Hematopoietic multipotent progenitor cell treated with erythropoietin and hydrocortisone succinate and interleukin-3 and kit ligand, for 17 days (in vitro differentiated cells): ENCODE measurements around the gene CERK.

ENCODE experiments used
- DNase-seq: peaks from one replicate; pipeline ENCODE4 v3.0.0-alpha.2; 2015; ENCODE audit warnings: low spot score

CERK gene

DNA sequence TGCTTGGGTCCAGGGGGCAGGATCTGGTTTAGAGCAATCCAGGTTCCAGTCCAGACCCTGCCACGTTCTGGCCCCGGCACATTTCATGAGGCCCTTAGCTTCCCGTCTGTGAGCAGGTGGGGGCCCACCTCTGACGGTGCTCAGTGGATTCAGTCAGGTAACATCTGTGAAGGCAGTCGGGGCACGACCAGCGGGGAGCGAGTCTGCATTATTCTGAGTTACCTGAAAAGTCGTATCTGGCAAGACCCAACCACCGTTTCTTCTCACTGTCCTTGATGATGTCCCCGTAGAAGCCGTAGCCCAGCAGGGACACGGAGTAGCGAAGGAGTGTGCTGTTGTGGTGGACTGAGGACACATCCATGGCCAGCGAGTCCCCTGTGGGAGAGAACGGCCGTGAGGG lies 39.0 kb downstream of the CERK start:
- no peak for DNase-seq

DNA sequence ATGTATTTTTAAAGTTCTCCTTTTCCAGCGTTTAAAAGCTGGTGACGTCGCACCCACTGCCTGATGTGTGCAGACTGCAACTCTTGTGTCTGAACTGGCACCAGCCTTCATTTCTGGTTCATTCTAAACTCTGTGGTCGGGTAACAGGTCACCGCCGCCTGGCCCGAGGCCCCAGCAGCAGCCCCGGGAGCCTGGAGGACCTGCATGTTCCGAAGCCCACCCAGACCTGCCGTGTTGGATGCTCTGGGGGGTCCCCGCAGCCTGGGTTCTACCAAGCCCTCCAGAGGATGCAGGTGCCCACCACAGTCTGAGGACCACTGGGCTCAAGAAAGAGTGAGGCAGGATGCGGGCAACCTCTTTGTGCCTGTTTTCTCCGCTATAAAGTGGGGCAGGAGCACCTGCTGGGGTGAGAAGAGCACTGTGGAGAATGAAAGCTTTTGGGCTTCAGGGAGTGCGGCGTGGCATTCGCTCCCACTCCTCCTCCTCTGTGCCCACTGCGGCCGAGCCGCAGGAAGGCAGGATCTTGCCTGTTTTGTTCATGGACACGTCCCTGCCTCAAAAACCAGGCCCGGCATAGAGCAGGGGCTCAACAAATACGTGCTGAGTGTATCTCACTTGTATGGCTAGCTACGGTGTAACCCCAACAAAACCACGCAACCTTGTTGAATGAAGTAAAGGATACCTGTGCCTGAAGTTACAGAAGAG lies 40.1 kb downstream of the CERK start:
- no peak for DNase-seq

DNA sequence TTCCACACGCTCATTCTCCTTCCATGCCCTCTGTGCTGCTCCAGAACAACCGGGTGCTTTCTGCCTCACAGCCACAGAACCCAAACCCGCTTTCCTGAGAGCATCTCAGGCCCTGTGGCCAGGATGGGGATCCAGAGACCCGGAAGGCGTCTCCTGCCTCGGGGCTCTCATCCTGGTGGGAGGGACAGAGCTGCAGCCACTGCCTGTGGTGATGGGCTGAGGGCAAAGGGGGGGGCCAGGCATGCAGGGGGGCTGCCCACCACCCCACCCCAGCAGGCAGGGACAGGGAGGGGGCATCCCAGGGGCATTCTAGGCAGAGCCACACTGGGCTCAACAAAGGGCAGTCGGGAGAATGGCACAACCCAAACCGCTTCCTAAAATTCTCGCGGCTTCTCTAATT lies 41.4 kb downstream of the CERK start:
- no peak for DNase-seq

DNA sequence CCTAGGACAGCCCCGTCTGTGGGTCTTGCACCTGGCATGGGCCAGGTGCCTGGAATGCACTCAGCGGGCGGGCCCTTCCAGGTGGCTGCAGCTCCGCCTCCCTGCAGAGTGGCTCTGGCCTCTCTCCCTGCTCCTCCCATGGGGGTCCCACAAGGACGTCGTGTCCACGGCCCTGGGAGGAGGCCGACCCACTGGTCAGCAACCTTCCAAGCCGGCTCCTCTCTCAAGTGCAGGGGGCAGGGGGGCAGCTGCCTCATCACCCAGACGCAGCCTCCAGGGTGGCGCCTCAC lies 41.9 kb downstream of the CERK start:
- no peak for DNase-seq

DNA sequence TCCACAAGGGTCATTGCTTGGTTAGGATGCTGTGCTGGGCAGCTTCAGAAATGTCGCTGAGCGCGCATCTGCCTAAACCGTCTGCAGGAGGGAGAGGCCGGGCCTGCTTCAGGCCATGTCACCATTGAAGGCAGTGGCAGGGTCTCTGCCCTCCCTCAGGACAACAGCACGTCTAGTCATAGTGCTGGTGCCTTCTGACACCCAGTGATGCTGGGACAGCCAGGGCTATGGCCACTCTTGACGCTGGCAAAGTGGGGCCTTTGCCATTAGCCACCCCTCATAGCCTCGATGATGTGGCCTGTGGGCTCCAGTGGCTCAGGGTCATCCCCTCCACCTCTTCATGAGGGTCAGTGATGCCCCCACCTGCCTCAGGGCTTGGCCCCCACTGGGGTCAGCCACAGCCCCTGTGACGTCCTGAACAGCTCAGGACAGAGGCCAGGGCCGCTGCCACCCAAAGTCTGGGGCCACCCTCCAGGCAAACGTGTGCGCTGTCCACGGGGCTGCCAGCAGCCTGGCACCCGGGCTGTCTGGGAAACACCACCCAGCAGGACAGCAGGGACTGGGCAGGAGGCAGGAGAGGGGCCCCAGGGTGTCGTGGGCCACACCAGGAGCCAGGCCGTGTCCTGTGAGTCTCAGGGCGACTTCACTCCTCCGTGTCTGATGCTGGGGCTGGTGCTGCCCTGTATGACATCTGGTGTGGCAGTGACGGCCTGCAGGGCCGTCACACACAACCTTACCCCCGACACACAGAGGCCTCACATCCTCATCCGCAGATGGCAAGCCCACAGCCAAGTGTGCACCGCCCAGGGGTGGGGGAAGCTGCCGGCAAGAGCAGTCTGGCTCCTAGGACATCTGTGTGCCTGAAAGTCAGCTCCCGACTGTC lies 42.5 kb downstream of the CERK start:
- no peak for DNase-seq

DNA sequence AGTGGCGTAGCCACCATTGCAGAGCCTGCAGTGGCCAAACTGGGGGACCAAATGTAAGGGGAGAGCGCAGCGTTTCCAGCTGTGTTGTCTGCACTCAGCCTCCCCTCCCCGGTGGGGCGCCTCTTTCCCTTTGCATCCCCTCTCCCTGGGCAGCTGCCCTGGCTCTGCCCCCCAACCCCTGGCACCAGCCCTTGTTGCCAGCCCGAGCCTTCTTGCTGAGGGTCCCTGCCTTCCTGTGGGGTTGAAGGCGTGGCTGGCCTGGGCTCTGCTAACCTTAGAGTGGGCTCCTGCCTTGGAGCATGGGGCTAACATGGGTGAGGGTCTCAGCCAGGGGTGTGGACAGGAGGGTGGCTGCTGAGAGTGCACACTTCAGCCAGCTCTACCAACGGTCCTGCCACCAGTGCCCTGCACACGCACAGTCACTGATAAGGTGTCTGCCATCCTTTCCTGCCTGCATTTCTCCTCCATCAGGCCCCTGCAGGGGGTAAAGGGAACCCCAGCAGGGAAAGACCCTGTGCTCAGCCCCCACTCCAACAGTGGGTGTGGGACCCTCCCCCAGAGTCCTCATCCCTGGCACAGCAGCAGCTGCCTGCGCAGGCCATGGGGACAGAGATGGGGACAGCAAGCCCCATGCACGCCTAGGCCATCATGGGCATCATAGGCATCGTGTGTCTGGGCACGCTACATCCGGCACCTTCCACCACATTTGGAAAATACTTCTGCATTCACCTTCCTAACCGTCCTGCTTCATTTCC lies 43.5 kb downstream of the CERK start:
- DNase-seq: no peak

DNA sequence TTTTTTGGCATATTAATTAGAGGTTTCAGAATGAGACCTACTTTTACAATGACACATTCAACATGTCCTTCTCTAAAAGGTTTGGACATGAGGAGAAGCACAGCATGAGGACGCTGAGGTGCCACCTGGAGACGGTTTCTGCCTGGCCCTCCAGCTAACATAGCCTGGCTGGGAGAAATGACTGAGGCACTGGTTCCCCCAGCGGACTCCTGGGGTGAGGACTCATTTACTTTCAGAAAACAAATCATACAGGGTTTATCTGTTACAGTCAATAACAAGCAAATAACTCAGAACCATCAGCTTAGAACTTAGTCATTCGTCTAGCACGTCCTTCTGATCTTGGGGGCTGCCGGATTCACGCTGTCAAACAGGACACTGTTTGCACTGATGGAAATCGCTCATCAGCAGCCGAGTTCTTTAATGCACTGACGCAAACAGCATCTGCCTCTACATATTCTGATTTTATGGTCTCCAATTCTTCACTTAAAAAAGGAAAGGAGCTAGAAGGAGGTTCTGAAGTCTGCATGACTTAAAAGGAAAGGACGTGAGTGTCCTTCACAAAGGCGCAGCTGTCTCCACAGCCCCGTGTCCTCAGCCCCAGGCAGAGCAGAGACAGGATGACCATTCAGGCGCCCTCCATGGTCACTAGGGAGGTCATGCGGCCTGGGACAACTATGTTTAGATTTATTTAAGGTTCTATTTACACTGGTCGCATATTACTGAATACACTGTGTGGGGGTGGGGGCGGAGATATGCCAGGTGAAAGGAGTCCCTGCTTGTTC lies 44.2 kb downstream of the CERK start:
- DNase-seq: no peak

DNA sequence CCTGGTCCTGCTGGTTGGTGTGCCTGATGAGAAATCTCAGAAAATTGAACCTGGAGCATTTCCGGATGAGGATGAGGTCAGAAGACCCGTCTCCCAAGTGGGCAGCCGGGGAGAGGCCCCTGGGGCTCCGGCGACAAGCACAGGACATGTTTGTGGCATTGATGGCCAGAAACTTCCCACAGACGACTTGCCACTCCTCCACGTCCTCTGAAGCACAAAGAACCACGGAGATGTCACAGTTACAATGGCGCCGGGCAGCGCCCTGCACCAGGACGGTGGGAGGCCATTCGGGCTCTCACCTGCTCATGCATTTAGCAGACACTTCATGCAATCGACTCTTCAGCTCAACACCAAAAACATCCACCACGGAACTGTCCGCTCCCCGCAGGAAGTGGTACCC lies 46.5 kb downstream of the CERK start:
- DNase-seq: no peak

DNA sequence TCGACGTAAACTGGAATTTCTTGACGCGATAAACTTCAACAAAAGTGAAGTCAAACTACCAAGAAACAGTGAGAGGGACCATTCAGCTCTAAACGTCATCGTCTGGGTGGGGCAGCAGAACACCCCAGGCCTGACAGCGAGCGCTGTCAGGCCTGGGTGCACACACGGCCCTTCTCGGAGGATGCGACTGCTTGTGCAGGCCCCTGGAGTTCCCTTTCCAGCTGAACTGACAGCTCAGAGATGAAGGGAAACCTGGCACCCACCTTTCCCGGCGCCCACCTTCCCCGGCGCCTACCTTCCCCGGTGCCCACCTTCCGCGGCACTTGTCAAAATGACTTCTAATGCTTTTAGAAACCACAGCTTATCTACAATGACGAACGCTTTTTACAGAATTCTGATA lies 47.9 kb downstream of the CERK start:
- no peak for DNase-seq

DNA sequence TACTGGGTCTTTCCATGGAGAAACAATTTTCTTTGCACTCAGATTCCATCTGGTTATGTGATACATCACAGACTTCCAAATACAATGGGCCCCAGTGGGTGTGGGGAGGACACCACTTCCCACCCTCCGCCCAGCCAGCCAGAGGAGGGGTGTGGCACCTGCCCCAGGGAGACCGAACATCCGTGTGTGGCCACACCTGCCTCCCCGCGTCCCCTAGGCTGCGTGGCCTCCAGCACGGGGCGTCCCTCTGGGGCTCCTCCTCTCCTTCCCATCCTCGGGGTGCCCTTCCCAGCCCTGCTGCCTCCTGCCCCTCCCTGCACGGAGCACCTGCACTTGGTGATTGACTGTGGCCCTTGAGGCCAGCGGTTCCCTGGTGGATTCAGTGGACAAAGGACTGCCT lies 49.1 kb downstream of the CERK start:
- no peak for DNase-seq

DNA sequence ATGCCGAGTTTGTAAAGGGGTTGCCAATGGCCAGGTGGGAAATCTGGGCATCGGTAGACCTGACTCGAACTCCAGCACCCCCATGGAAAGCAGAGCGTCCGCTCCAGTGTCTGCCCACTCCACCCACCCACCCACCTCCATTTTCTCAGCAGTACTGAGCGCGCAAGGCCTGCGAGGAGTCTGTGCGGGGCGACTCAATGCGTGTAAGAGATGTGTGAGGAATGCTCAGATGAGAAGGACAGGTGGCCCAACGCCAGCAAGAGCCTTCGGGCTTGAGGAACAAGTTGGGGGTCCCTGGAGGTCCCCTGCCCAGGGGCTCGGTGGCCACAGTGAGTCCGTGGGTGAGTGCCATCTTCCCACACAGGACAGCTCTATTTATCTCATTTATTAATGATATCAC lies 50.6 kb downstream of the CERK start:
- DNase-seq: no peak

DNA sequence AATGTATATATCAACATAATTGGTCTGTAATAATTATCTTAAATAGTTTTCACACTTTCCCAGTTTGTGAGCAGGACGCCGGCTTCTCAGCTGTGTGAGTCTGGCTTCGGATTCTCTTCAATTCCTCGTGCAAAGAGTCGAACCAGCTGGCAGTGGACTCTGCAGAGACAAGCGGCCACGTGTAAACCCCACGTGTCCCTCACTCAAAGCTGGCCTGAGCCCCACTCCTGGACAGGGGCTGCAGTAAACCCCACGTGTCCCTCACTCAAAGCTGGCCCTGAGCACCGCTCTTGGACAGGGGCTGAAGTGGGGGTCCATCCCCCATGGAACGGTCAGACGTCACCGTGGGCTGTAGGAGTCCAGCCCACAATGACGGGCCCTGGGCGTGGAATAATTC lies 51.0 kb downstream of the CERK start:
- DNase-seq: no peak

DNA sequence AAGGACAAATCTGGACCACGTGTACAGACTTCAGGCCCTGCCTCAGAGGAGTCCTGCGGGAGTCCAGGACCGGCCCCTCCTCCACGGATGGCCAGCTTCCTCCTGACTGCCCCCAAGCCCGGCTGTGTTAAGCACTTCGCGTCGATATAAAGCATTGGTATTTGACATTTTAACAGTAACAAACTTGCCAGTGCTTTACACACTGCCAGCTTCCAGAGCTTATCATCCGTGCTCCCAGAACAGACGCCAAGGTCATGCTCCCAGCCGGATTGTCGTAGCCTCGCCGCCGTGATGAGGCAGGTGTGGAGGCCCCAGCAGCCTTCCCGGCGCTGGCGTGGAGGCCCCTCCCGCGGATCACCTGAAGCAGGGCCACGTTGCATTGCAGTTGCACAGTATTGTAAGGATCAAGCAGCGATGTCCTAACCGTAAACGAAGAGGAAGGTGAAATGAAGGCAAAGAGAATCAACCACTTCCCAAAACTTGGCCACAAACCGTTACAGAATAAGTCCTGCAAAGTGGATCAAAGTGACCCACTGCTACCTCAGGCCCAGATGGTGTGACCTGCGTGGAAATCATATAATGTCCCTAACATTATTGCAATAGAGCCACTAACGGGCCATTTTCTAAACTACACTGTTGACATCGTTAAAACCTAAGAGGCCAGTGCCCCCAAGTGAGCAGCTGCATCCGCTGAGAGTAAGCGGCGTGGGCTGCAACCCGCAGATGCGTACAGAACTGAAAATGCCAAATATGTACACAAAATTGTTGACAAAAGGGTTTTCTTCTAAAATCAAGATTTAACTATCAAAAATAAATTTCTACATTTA lies 51.6 kb downstream of the CERK start:
- no peak for DNase-seq

DNA sequence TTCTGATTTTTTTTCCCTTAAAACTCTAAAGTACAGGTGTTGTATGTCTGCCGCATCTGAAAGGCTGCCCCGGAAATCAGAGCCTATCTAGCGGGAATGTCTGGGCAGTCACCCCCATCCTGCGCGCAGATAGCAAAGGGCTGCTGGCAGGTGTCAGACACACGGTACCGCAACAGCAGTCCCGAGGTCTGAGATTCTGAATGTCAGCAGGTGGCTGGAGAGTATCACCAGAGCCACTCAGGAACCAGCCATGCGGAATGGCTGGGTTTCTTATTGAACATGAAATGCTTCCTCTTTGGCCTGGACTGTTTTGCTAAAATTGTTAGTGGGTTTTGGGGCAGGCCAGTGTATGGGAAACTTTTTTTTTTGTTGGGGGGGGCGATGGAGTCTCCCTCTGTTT lies 53.3 kb downstream of the CERK start:
- DNase-seq: no peak

DNA sequence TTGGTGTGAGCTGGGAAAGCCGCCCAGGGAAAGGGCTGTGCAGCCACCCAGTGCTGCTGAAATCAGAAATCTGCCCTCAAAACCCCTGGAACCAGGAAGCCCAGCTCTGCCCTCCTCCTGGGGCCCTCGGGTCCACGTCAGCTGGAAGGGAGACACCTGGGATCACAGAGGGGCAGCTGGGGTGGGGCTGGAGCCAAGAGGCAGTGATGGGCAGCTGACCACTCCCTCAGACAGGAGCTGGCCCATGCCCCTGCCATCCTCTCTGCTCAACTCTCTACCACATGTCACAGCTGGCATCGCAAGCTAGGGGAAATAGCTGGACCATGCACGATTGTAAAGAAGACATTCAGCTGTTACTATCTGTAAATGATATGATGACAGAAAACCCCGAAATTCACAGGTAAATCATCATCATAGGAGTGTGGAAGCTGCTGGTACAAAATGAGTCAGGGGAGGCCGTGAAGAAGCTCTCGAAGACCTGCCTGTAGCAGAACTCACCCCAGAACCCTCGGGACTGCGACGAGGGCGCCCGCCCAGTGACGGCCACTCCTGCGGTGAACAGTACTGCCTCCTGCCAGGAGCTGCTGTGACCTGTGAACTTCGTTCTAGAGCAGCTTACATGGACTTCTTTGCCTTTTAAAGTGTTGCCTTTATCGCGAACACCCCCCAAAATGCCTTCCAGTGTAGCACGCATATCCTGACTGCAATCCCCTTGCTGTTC lies 55.9 kb downstream of the CERK start:
- DNase-seq: no peak

DNA sequence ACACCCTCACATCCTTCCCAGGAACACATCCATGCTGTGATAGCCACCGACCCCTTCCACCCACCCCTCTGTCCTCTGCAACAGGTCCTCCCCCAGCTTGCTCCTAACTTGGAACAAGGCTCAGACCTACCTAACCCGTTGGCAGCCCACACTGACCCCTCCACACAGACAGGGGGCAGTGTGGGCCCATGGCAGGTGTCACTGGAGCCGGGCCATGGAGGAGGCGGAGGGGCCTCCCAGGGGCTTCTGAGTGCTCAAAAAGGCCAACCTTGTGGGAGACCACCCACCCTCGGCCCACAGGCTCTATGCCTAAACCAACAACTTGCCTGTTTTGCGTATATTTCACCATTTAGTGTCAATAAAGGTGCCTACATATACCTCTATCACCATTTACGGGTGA lies 57.0 kb downstream of the CERK start:
- DNase-seq: no peak

DNA sequence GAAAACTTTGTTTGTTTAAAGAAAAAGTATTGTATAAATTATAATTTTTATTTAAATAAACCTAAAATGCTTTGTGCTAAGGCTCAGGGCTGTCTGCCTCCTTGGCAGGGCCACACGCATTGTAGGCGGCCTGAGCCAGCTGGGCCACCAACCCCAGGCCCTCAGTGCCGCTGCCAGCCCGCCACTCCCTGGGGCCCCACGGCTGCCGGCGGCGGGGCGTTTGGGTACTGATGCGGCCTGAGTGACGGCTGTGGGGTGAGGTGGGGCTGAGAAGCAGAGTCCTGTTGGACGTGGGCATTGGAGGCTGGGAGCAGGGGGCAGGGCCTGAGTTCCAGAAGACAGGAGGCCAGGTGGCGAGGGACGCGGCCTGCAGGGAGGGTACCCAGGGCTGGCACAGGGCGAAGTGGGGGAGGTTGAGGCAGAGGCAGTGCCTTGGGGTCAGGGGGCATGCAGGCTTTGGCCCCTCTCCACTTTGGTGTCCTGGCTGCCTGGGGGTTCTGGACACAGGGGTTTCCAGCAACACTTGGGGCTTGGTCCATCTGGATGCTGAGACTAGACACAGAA lies 58.3 kb downstream of the CERK start:
- no peak for DNase-seq

DNA sequence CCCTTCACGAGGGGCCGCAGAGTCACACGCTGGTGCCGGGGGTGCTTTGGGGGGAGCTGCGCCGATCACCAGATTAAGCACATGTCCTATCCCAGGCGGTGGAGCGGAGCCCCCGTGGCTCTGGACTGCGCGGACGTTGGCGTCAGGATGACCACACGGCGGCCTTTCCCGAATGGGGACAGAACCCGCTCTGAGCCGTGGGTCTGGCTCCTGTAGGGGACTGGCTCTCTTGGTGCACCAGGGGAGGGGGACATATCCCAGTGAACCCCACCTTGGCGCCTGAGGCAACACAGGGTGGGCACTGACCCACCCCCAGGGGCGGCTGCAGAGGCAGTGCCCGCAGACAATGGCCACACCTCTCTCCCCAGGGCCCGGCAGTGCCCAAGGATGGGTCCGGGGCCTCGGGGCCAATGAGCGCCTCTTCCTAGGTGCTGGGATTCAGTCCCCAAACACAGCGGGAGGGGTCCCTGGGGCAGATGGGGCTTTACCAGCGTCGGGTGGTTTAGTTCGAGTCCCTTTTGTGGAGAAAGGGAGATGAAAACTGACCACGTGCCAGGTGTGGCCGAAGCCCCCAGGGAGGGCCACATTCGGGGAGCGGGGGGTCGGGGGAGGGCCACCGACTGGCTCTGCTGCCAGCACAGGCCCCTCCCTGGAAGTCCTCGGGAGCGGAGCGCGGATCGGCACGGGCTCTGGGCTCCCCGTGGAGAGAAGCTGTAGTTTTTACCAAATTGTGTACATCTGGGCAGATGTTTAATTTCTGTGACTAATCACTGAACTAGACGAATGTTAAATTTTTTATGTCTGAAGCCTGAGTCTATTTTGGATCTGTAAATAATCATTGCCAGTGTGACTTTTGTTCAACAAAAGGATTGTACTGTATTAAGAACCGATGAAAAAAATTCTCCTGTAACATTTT lies 59.0 kb downstream of the CERK start:
- no peak for DNase-seq

DNA sequence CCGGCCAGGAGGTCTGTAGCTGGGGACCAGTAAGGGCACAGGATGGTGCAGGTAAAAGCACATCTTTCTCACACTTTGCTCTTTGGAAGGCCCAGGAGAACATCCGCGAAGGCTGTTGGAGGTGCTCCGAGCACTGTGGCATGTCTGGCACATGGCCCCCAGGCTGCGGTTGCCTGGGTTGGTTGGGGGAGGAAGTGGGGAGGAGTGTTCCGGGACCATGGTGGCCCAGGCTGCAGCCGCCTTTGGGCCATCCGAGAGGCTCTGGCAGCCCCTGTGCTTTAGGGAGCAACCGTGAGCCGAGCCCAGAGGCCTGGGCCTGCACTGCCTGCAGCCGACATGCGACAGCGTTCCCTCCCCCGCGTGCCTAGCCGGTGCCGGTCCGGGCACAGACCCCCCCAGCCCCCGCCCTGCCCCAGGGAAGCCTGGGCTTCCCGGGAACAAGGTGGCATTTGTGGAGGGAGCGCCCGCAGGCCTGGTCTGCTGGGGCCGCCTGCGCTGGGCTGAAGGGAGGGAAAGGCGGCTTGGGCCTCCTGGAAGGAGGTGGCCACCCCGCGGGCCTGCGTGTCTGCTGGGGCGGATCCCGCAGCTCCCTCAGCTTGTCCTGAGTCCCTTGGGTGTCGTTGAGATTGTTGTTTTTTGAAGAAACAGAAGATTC lies 59.9 kb downstream of the CERK start:
- no peak for DNase-seq
